B cell (primary cell): ENCODE data around the gene MEF2B.

ENCODE experiments used
- EZH2 ChIP-seq: IDR thresholded peaks from 2 replicates; pipeline ENCODE4 v1.6.1; 2012; ENCODE audit warnings: borderline replicate concordance, low read depth, mild to moderate bottlenecking, moderate library complexity, low read length; ENCODE audit not compliant: insufficient read depth, poor library complexity, severe bottlenecking
- TF ChIP-seq, protein P1 (sequence below): fragments of 200-600 bp; IDR thresholded peaks from one replicate; pipeline ENCODE4 v1.8.0; 2022; ENCODE audit warnings: antibody characterized with exemption, mild to moderate bottlenecking

DNA sequence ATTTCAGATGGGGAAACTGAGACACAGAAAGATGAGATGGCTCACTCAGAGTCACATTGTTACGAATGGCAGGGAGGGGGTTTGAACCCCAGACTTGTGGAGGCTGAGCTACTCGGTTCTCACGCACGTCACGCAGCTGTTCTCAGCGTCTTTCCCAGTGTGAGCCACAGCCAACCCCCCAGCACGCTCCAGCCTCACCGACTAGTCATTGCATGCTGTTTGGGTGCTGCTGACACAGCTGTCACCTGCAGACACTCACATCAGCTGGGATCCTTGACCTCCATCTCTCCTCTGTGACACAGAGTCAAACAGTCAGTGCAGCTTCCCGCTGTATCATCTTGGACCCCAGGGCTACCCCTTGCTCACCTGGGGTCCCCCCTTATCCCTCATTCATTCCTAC is 39.3 kb upstream of the MEF2B start:
- TF ChIP-seq, protein P1, sequence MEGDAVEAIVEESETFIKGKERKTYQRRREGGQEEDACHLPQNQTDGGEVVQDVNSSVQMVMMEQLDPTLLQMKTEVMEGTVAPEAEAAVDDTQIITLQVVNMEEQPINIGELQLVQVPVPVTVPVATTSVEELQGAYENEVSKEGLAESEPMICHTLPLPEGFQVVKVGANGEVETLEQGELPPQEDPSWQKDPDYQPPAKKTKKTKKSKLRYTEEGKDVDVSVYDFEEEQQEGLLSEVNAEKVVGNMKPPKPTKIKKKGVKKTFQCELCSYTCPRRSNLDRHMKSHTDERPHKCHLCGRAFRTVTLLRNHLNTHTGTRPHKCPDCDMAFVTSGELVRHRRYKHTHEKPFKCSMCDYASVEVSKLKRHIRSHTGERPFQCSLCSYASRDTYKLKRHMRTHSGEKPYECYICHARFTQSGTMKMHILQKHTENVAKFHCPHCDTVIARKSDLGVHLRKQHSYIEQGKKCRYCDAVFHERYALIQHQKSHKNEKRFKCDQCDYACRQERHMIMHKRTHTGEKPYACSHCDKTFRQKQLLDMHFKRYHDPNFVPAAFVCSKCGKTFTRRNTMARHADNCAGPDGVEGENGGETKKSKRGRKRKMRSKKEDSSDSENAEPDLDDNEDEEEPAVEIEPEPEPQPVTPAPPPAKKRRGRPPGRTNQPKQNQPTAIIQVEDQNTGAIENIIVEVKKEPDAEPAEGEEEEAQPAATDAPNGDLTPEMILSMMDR: no peak
- TF ChIP-seq EZH2: no peak
